Thyroid gland (tissue), 4 donors: ENCODE measurements around the gene TGIF1. TPM values are rescaled to one million over a fixed set of nuclear protein-coding genes. Genes with fewer than 3 reads are reported as not detected.
A peak's percentile ranks its signal among the peaks of the same experiment; 100 is the strongest.

ENCODE experiments used
- DNase-seq, 2 donors: peaks; one replicate each; pipeline ENCODE4 v3.0.0-alpha.2; 2019
- H3K27ac ChIP-seq, 3 donors: fragments of 200-600 bp; sonication (generic); 1 replicate in 2 of 3; 2 replicates in 1 of 3; pipeline ENCODE4 v1.5.1; 2016 to 2019; ENCODE audit warnings: mild to moderate bottlenecking in 1 of 3, moderate library complexity in 1 of 3
- H3K27me3 ChIP-seq: fragments of 200-600 bp; sonication (generic); one replicate; pipeline ENCODE4 v1.5.1; 2019
- H3K36me3 ChIP-seq, 2 donors: fragments of 200-600 bp; sonication (generic); one replicate each; pipeline ENCODE4 v1.5.1; 2016 to 2019
- H3K4me1 ChIP-seq, 2 donors: fragments of 200-600 bp; sonication (generic); one replicate each; pipeline ENCODE4 v1.5.1; 2017 to 2019
- H3K4me3 ChIP-seq, 3 donors: fragments of 200-600 bp; sonication (generic); replicated peaks in 1 of 3; 1 replicate in 2 of 3; 2 replicates in 1 of 3; pipeline ENCODE4 v1.5.1; 2016; ENCODE audit warnings: mild to moderate bottlenecking in 1 of 3
- H3K9me3 ChIP-seq: fragments of 200-600 bp; sonication (generic); one replicate; pipeline ENCODE4 v1.5.1; 2017
- CTCF ChIP-seq, 6 experiments: fragments of 200-600 bp in 3 of 6; fragments of 450-650 bp in 3 of 6; sonication (generic) in 3 of 6; IDR thresholded peaks; one replicate each; pipeline ENCODE4 v1.5.1; 2016 to 2019; ENCODE audit warnings: antibody characterized with exemption in 6 of 6, mild to moderate bottlenecking in 2 of 6, inconsistent platforms in 1 of 6, moderate library complexity in 1 of 6
- POLR2A ChIP-seq, 2 donors: fragments of 450-650 bp; IDR thresholded peaks; one replicate each; pipeline ENCODE4 v1.6.1; 2017; ENCODE audit warnings: antibody characterized with exemption in 2 of 2, mild to moderate bottlenecking in 2 of 2, moderate library complexity in 1 of 2
- WGBS, 2 donors: methylation state at CpG; one replicate each; pipeline ENCODE4 v1.1.5; 2017; 5-methylcytosine and 5-hydroxymethylcytosine counted together
- intact Hi-C: fragments of 100-400 bp; cut with DNase I; formaldehyde crosslinking; loops from one replicate; pipeline ENCODE4 v1.15.1; 2023
- total RNA-seq, 4 donors: library from RNA; depleted of rRNA; stranded (reverse); fragments of >200 nt; gene quantifications; one replicate each; pipeline ENCODE4 v1.2.3, GENCODE V29; 2016

The TGIF1 gene
- total RNA-seq, 4 donors from 2014 or later, result 46.4 to 62.3 (median 52.3) TPM

GRCh38 chr18:3429121-3429520 is 20.9 kb upstream of the TGIF1 start:
- TF ChIP-seq CTCF (IDR thresholded peaks at IDR 0.05) (no peak), POLR2A (IDR thresholded peaks at IDR 0.05) (no peak)
- intact Hi-C loops, result no loop called here
- no peak overlapping the region for H3K27ac ChIP-seq
- no peak overlapping the region for H3K4me3 ChIP-seq
- DNase-seq, result no peak
- no peaks in the 10 kb centered on the region for H3K4me1 ChIP-seq
- no peaks in the 10 kb centered on the region for H3K9me3 ChIP-seq
- no peaks in the 10 kb centered on the region for H3K36me3 ChIP-seq
- 88 to 96% methylated on average over 3 of the region's 3 CpGs for WGBS, 2 donors
- H3K27me3 ChIP-seq, result no peaks in the 10 kb centered on the region

- WGBS, 2 donors, result 78 to 87% methylated on average over 4 of the region's 4 CpGs
- Histone ChIP-seq H3K4me3 (no peak overlapping the region), H3K27me3 (no peaks in the 10 kb centered on the region), H3K36me3 (no peaks in the 10 kb centered on the region), H3K27ac (no peak overlapping the region), H3K4me1 (no peaks in the 10 kb centered on the region), H3K9me3 (no peaks in the 10 kb centered on the region)
- DNase-seq, result no peak
- TF ChIP-seq POLR2A (IDR thresholded peaks at IDR 0.05), result no peak
- no peak for TF ChIP-seq CTCF (IDR thresholded peaks at IDR 0.05)
- intact Hi-C loops, result loop anchor here (5.0 to 10.0 kb wide), 2 partner anchors 140 to 228 kb away; no protein-coding TSS in a partner anchor
Observed at GRCh38 chr18:3434685-3435084, 15.3 kb upstream of the TGIF1 start.

- TF ChIP-seq CTCF (IDR thresholded peaks at IDR 0.05) (no peak), POLR2A (IDR thresholded peaks at IDR 0.05) (no peak)
- Histone ChIP-seq H3K4me3 (no peak overlapping the region), H3K9me3 (no peaks in the 10 kb centered on the region), H3K36me3 (no peaks in the 10 kb centered on the region), H3K27ac (no peak overlapping the region), H3K27me3 (no peaks in the 10 kb centered on the region), H3K4me1 (peaks cover 0 to 10% of the 10 kb centered on the region in 2 donors)
- intact Hi-C loops, result no loop called here
- WGBS, 2 donors, result 91 to 95% methylated on average over 5 of the region's 5 CpGs
- no peak for DNase-seq
Observed at GRCh38 chr18:3440341-3440740, 9.6 kb upstream of the TGIF1 start.

GRCh38 chr18:3441290-3441689 is 8.7 kb upstream of the TGIF1 start:
- DNase-seq, result peak; percentile 55 to 61
- intact Hi-C loops, result no loop called here

DNA sequence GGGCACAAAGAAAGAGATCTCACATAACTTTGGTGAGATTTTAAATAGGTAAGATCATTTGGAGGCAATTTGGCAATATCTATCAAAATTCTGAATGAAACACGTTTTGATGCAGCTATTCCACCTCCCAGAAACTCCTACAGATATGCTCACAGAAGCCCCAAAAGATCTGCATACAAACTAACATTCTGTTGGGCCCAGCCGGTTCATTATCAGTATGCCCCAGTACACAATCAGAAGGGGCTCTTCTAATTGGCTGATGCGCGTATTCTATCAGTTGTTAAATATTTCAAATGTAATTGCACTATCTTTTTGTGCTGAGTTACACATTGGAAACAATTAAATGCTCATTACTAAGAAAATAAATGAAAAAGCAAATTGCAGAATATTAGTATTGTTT is 7.1 kb upstream of the TGIF1 start:
- Histone ChIP-seq H3K9me3 (no peaks in the 10 kb centered on the region), H3K27ac (no peak overlapping the region), H3K36me3 (no peaks in the 10 kb centered on the region), H3K4me3 (no peak overlapping the region), H3K27me3 (no peaks in the 10 kb centered on the region), H3K4me1 (peaks cover 8 to 23% of the 10 kb centered on the region in 2 donors)
- 68 to 77% methylated on average over 4 of the region's 4 CpGs for WGBS, 2 donors
- no peak for DNase-seq
- TF ChIP-seq POLR2A (IDR thresholded peaks at IDR 0.05), result no peak
- TF ChIP-seq CTCF (IDR thresholded peaks at IDR 0.05), result no peak
- intact Hi-C loops, result no loop called here

More at GRCh38 chr18:3441290-3441689, 8.7 kb upstream of the TGIF1 start:
- H3K27ac ChIP-seq, result no peak overlapping the region
- H3K36me3 ChIP-seq, result no peaks in the 10 kb centered on the region
- 16 to 19% methylated on average over 2 of the region's 2 CpGs for WGBS, 2 donors
- H3K4me1 ChIP-seq, result peaks cover 0 to 13% of the 10 kb centered on the region in 2 donors
- H3K4me3 ChIP-seq, result no peak overlapping the region
- H3K9me3 ChIP-seq, result no peaks in the 10 kb centered on the region
- TF ChIP-seq POLR2A (IDR thresholded peaks at IDR 0.05), result no peak
- peak in 5 of 6 experiments; percentile 13 to 68 (median 55) for TF ChIP-seq CTCF (IDR thresholded peaks at IDR 0.05)
- H3K27me3 ChIP-seq, result no peaks in the 10 kb centered on the region
